ENCODE measurements around the gene KCNN4. TPM values are rescaled to one million over a fixed set of nuclear protein-coding genes. Genes with fewer than 3 reads are reported as not detected.

The KCNN4 gene
- polyA plus RNA-seq, 3 donors from 2014 or later = 0.19 to 0.27 TPM; not detected in 1

DNA sequence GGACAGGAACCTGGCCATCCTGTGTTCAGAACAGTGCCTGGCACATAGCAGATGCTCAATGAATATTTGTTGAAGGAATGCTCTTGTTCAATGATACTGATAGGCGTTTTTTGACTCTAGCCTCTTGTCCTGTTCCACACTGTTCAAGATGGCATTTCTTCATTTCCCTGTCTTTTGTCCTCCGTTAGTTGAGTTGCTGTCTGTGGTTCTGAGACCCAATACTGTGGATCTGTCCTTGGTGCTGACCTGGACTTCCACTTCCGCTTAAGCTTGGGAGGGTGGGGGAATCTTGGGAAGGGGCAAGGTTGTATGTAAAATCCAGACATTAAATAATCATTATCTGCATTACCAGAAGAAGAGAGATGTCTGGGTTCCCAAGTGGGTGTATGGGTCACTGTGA, 8.3 kb upstream of the KCNN4 start:
- no peaks in the 10 kb centered on the region for H3K4me1 Mint-ChIP-seq
- DNase-seq = no peak
- peaks cover 0 to 3% (median 0%) of the 10 kb centered on the region in 6 donors for H3K9me3 Mint-ChIP-seq
- no peak overlapping the region for H3K4me3 Mint-ChIP-seq
- no peak overlapping the region for H3K27ac Mint-ChIP-seq
- peaks cover 0 to 8% (median 6%) of the 10 kb centered on the region in 3 donors for H3K27me3 Mint-ChIP-seq (ENCODE audit: low read depth in 3 of 3)
- H3K36me3 Mint-ChIP-seq = no peaks in the 10 kb centered on the region

DNA sequence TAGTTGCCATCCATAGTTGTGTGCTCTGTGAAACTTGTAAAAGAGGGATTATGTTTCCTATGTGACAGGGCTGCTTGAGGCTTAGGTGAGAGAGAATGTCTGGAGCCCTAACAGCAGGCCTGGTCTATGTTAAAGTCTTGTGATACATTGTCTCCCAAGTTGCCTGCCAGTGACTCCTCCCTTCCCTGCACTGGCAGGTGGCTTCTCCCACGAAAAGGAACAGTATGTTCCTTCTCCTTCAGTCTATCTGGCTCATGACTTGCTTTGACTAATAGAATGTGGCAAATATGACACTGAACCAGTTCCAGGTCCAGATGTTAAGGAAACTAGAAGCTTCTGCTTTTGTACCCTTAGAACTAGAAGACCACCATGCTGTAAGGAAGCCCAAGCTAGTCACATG, 5.9 kb upstream of the KCNN4 start:
- Mint-ChIP-seq H3K4me1 (no peaks in the 10 kb centered on the region), H3K9me3 (peaks cover 0 to 3% (median 0%) of the 10 kb centered on the region in 6 donors), H3K27me3 (ENCODE audit: low read depth in 3 of 3) (peaks cover under 1 to 17% (median 17%) of the 10 kb centered on the region in 3 donors), H3K36me3 (peaks cover 0 to 3% (median 0%) of the 10 kb centered on the region in 3 donors), H3K27ac (no peak overlapping the region), H3K4me3 (no peak overlapping the region)
- DNase-seq = no peak

DNA sequence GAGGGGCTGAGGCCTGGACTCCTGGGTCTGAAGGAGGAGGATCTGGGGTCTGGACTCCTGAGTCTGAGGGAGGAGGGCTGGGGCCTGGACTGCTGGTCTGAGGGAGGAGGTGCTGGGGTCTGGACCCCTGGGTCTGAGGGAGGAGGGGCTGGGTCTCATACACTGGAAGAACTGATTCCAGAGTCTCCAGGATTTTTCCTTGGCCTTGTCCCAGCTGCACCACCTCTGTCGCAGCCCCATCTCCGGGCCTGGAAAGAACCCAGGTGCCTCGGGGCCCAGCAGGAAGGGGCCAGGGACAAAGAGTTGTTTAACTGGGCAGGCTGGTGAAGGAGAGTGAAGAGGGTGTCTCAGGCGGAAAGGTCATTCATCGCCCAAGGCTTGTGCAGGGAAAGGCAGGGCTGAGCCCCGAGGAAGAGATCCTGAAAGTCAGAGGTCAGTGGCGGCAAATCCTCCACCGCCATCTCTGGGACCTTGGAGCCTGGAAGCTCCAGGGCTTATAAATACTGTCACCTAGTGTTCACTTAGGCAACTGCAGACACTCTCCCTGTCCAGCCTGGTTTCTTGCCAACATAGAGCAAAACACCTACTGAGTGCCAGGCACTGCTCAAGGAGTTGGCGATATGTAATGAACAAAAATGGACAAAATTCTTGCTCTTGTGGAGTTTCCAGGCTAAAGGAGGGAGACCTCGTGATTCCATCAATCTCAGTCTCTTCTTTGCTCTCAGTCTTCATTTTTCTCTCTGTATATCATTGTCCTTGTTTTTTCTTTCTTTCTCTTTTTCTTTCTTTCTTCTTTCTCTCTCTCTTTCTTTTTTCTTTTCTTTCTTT, 4.4 kb upstream of the KCNN4 start:
- Mint-ChIP-seq H3K36me3 (peaks cover 0 to 3% (median 0%) of the 10 kb centered on the region in 3 donors), H3K27me3 (ENCODE audit: low read depth in 3 of 3) (peaks cover 7 to 17% (median 16%) of the 10 kb centered on the region in 3 donors), H3K27ac (no peak overlapping the region), H3K4me1 (no peaks in the 10 kb centered on the region), H3K9me3 (peaks cover 0 to 3% (median 0%) of the 10 kb centered on the region in 6 donors), H3K4me3 (no peak overlapping the region)
- DNase-seq = peak; percentile 39 to 62 (median 53)

DNA sequence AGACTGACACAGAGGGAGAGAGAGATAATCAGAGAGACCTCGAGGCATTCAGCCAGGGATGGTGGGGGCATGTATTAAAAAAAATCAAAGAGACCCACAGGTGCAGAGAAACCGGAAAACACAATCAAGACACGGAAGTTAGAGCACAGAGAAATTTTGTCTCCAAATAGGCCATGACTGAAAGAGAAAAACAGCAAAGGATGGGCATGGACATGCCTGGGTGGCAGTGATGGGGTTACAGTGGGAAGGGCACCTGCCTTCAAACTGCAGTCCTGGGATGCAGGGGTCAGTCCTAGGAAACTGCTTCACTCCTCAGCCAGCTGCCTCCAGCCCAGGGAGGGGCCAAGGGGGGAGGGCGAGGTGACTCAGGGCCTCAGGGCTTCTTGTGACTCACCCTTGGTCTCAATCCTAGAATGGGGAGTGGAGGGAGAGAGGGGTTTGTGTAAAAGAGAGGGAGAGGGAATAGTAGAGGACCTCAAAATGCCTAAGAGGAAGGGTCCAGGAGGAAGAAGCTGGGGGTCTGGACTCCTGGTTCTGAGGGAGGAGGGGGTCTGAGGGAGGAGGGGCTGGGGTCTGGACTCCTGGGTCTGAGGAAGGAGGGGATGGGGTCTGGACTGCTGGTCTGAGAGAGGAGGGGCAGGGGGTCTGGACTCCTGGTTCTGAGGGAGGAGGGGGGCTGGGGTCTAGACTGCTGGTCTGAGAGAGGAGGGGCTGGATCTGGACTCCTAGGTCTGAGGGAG, 3.6 kb upstream of the KCNN4 start:
- H3K27ac Mint-ChIP-seq = no peak overlapping the region
- no peak for DNase-seq

DNA sequence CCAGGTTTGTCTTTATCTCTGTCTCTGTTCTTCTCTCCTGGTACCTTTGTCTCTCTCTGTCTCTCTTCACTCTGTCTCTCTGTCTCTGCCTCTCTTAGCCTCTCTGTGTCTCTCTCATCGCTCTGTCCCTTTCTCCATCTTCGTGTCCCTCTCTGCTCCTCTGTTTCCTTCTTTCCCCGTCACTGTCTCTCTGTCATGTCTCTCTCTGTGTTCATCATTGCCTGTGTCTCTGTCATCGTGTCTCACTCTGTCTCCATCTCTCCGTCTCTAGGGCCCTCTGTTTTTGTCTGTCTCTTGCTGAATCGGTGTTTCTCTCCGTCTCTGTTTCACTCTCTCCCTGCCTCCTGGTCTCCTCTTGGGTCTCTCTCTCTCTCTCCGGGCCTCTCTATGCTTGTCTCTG, 2.9 kb upstream of the KCNN4 start:
- DNase-seq = no peak
- H3K36me3 Mint-ChIP-seq = peaks cover 0 to 3% (median 0%) of the 10 kb centered on the region in 3 donors
- H3K27me3 Mint-ChIP-seq (ENCODE audit: low read depth in 3 of 3) = peaks cover 7 to 18% (median 15%) of the 10 kb centered on the region in 3 donors
- H3K27ac Mint-ChIP-seq = no peak overlapping the region
- peak overlapping the region in 1 of 5 donors; percentile 38 for H3K4me3 Mint-ChIP-seq
- H3K9me3 Mint-ChIP-seq = peaks cover 0 to 3% (median 0%) of the 10 kb centered on the region in 6 donors
- H3K4me1 Mint-ChIP-seq = no peaks in the 10 kb centered on the region

More for the DNA sequence above, 3.6 kb upstream of the KCNN4 start:
- H3K9me3 Mint-ChIP-seq = peaks cover 0 to 3% (median 0%) of the 10 kb centered on the region in 6 donors
- no peak overlapping the region for H3K4me3 Mint-ChIP-seq
- no peaks in the 10 kb centered on the region for H3K4me1 Mint-ChIP-seq
- peaks cover 0 to 3% (median 0%) of the 10 kb centered on the region in 3 donors for H3K36me3 Mint-ChIP-seq
- peaks cover 7 to 16% (median 14%) of the 10 kb centered on the region in 3 donors for H3K27me3 Mint-ChIP-seq (ENCODE audit: low read depth in 3 of 3)

DNA sequence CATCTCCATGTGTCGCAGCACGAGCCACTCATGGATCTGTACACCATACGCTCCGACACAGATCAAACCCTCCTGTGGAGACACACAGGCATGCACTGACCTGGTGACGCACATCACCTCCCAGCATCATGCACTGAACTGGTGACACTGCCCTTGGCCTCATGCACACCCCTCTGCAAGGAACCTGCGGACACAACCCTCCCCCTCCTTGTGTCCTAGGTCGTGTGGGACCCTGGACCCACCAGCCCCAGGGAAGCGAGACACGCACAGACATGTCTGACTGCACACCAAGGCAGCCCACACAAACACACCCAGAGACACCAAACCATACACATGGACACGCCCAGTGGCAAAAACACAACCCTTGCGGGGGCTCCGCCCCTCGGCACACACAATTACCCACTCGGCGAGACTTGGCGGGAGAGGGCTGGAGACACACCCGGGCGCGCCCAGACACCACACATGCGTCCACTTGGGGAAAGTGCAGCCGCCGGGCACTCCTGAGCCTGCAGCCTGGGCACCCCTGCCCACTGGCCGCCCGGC, 2.0 kb upstream of the KCNN4 start:
- no peak overlapping the region for H3K4me3 Mint-ChIP-seq
- peaks cover 0 to 2% of the 10 kb centered on the region in 2 donors for H3K4me1 Mint-ChIP-seq
- peaks cover 0 to 3% (median 0%) of the 10 kb centered on the region in 6 donors for H3K9me3 Mint-ChIP-seq
- DNase-seq = no peak
- H3K36me3 Mint-ChIP-seq = peaks cover 0 to 3% (median 0%) of the 10 kb centered on the region in 3 donors
- H3K27me3 Mint-ChIP-seq (ENCODE audit: low read depth in 3 of 3) = peaks cover 7 to 23% (median 15%) of the 10 kb centered on the region in 3 donors
- H3K27ac Mint-ChIP-seq = no peak overlapping the region

DNA sequence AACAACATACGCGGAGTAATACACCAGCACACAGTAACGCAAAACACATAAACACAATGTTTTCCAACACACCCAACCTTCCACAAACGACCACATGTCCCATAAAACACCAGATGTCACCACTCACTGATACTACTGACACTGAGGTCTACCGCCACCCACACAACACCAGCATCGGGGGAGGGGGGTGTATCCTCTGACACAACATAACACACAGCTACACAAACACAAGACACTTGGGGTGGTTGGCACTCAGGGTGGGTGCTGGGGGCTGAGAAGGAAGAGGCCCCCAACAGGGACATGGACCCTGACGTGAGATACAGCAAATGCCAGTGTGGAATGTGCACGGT, 1.5 kb upstream of the KCNN4 start:
- H3K27me3 Mint-ChIP-seq (ENCODE audit: low read depth in 3 of 3) = peaks cover 7 to 23% (median 15%) of the 10 kb centered on the region in 3 donors
- H3K4me1 Mint-ChIP-seq = peaks cover 0 to 2% of the 10 kb centered on the region in 2 donors
- peaks cover 0 to 3% (median 0%) of the 10 kb centered on the region in 3 donors for H3K36me3 Mint-ChIP-seq
- H3K27ac Mint-ChIP-seq = peak overlapping the region in 1 of 6 donors; percentile 13
- H3K4me3 Mint-ChIP-seq = no peak overlapping the region
- peaks cover 0 to 3% (median 0%) of the 10 kb centered on the region in 6 donors for H3K9me3 Mint-ChIP-seq
- no peak for DNase-seq

DNA sequence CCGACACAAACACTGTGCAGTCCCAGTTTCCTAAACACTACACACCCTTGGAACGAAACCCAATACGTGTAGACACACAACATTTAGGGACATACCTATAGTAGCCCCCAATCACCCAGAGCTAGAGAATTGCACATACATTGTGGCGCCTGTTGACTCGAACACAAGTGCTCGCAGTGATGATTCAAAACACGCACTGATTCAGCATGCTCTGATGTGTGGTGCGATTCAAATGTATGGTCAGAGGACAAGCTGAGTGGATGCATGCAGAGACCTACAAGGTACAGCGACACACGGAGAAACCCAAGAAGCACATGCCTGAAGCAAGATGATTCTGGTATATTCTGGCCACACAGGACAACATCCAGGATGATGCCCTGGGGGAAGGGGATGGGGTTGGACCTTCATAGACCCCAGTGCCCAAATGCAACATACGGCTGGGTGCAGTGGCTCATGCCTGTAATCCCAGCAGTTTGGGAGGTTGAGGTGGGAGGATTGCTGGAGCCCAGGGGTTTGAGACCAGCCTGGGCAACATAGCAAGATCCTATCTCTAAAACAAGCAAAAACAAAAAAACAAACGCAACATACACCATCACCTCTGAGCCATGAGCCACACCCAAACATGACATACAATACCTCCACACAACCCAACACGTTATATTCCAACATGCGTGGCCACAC, 997 bp upstream of the KCNN4 start:
- Mint-ChIP-seq H3K4me1 (peaks cover 0 to 4% of the 10 kb centered on the region in 2 donors), H3K27ac (peak overlapping the region in 1 of 6 donors; percentile 21), H3K4me3 (no peak overlapping the region), H3K9me3 (peaks cover 0 to 3% (median 0%) of the 10 kb centered on the region in 6 donors), H3K36me3 (peaks cover 0 to 3% (median 3%) of the 10 kb centered on the region in 3 donors), H3K27me3 (ENCODE audit: low read depth in 3 of 3) (peaks cover 7 to 23% (median 15%) of the 10 kb centered on the region in 3 donors)
- no peak for DNase-seq

DNA sequence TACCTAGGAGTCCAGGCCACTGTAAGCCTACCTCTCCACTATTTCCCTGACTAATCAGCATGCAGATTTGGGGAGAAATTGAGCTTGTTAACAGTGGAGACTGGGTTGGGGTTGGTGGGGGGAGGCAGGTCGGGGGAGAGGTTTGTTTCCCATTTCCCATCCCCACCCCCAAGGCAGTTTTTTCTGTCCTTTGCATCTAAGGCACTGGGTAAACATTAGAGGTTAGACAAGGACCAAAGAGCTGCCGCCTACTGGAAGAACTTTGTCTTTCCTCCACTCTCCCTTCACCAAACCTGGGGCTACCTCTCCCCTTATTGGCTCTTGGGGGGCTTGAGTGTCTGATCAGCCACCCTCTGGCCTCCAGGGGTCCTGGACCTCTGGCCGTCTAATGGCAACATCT, 953 bp downstream of the KCNN4 start:
- H3K36me3 Mint-ChIP-seq = peaks cover 0 to 3% (median 3%) of the 10 kb centered on the region in 3 donors
- H3K4me1 Mint-ChIP-seq = peaks cover 0 to 4% of the 10 kb centered on the region in 2 donors

DNA sequence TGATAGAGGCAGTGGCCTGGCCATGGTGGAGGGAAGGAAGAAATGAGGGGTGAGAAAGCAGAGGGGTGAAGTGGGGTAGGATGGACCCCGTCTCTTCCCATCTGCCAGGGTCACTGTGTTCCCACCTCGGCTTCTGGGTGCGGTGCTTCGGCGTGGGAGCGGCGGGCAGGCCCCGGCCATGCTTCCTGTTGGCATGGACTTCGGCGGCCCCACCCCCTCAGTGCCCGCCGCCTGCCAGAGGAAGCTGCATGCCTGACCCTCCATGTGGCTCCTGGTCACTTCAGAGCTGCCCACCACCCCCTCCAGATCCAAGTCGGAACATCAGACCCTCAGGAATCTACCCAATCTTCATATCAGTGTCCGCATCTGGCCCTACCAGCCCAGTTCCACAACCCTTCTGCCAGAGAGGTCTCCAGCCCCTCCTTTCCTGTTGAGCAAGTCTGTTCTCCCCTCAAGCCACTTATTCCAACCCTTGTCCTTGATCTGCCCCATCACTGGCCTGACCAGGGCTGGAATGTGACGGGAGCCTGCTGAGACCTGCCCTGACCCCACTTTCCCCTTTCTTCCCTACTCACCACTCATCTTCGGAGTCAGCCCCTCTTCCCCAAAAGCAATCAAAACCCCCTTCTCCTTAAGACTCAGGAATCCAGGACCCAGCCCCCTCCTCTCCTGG, 1.5 kb downstream of the KCNN4 start:
- peaks cover 7 to 24% (median 15%) of the 10 kb centered on the region in 3 donors for H3K27me3 Mint-ChIP-seq (ENCODE audit: low read depth in 3 of 3)
- H3K4me3 Mint-ChIP-seq = no peak overlapping the region
- no peak for DNase-seq
- no peak overlapping the region for H3K27ac Mint-ChIP-seq
- peaks cover 0 to 3% (median 3%) of the 10 kb centered on the region in 3 donors for H3K36me3 Mint-ChIP-seq
- no peaks in the 10 kb centered on the region for H3K9me3 Mint-ChIP-seq
- H3K4me1 Mint-ChIP-seq = peaks cover 0 to 4% of the 10 kb centered on the region in 2 donors

More for the DNA sequence above, 953 bp downstream of the KCNN4 start:
- Mint-ChIP-seq H3K27ac (no peak overlapping the region), H3K4me3 (no peak overlapping the region), H3K27me3 (ENCODE audit: low read depth in 3 of 3) (peaks cover 7 to 25% (median 15%) of the 10 kb centered on the region in 3 donors), H3K9me3 (no peaks in the 10 kb centered on the region)
- DNase-seq = no peak

DNA sequence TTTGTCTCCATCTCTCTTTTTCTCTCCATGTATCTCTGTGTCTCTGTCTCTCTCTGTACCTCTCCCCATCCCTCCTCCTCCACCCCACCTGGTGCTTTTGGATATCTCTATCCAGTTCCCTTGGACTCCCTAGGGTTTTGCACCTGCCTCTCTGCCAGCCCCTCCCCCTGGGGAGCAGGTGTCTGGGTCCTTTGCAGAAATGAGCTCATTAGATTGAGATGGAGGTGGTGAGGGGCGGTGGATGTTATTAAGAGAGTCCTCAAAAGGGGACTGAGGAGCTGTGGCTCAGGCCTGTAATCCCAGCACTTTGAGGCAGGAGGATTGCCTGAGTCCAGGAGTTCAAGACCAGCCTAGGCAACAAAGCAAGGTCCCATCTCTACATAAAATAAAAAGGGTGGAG, 2.1 kb downstream of the KCNN4 start:
- H3K4me1 Mint-ChIP-seq = peaks cover 0 to 4% of the 10 kb centered on the region in 2 donors
- peaks cover 0 to 3% (median 2%) of the 10 kb centered on the region in 3 donors for H3K36me3 Mint-ChIP-seq
- H3K27ac Mint-ChIP-seq = no peak overlapping the region
- H3K9me3 Mint-ChIP-seq = no peaks in the 10 kb centered on the region
- DNase-seq = no peak
- peaks cover 7 to 24% (median 16%) of the 10 kb centered on the region in 3 donors for H3K27me3 Mint-ChIP-seq (ENCODE audit: low read depth in 3 of 3)
- no peak overlapping the region for H3K4me3 Mint-ChIP-seq

DNA sequence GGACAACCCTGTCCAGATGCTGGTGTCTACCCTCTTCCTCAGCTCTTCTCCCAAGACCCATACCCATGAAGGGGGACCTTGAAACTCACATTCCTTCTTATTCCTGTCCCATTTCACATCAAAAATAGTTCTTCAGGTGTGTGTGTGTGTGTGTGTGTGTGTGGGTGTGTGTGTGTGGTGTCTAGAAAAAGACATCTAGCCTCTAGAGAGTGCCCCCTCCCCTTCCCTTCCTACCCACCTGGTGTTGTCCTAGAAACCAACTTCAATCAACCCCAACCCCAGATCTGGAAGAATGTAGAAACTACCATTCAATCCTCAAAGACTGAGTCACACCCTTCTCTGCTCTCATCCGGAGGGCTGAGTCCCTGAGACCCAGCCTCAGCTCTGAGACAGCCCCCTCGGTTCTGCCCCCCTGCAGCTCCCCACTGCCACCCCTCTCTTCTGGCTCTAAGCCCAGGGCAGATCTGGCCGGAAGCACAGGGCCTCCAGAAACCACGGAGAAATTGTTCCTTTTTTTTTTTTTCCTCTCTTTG, 3.5 kb downstream of the KCNN4 start:
- H3K27ac Mint-ChIP-seq = no peak overlapping the region

More for the DNA sequence above, 3.5 kb downstream of the KCNN4 start:
- no peak for DNase-seq
- H3K4me1 Mint-ChIP-seq = peaks cover 0 to 4% of the 10 kb centered on the region in 2 donors
- no peak overlapping the region for H3K4me3 Mint-ChIP-seq
- H3K36me3 Mint-ChIP-seq = peaks cover 0 to 3% (median 0%) of the 10 kb centered on the region in 3 donors
- H3K27me3 Mint-ChIP-seq (ENCODE audit: low read depth in 3 of 3) = peaks cover 7 to 16% (median 8%) of the 10 kb centered on the region in 3 donors
- no peaks in the 10 kb centered on the region for H3K9me3 Mint-ChIP-seq
